Cardiac muscle cell (in vitro differentiated cells and primary cell): ENCODE results near the gene ZFAND2B. TPM values are rescaled to one million over a fixed set of nuclear protein-coding genes. Genes with fewer than 3 reads are reported as not detected.

Experiments used
- DNase-seq, 2 donors: peaks; one replicate each; pipeline versions ENCODE4 v3.0.0 to v3.0.0-alpha.2; 2010 to 2017; ENCODE audit warnings: low read depth in 1 of 2, low spot score in 1 of 2
- H3K27ac ChIP-seq: fragments of 200-600 bp; sonication (generic); 2 replicates; pipeline ENCODE4 v1.5.1; 2016
- H3K27me3 ChIP-seq: fragments of 200-600 bp; sonication (generic); 2 replicates; pipeline ENCODE4 v1.6.0; 2016; ENCODE audit warnings: control low read depth
- H3K36me3 ChIP-seq: fragments of 200-600 bp; sonication (generic); 2 replicates; pipeline ENCODE4 v1.5.1; 2016; ENCODE audit warnings: control low read depth
- H3K4me1 ChIP-seq: fragments of 200-600 bp; sonication (generic); 2 replicates; pipeline ENCODE4 v1.8.1; 2017; ENCODE audit warnings: low read depth, mild to moderate bottlenecking, mixed run types
- H3K4me3 ChIP-seq: fragments of 200-600 bp; sonication (generic); 2 replicates; pipeline ENCODE4 v1.5.1; 2016; ENCODE audit warnings: mild to moderate bottlenecking
- H3K9me3 ChIP-seq: fragments of 200-600 bp; sonication (generic); 2 replicates; pipeline ENCODE4 v1.5.1; 2017; ENCODE audit warnings: low read depth, mild to moderate bottlenecking, control low read depth
- CTCF ChIP-seq: IDR thresholded peaks from 2 replicates; pipeline ENCODE4 v1.5.1; 2012; ENCODE audit warnings: low read depth, mild to moderate bottlenecking, low read length
- polyA plus RNA-seq: library from polyadenylated mRNA; unstranded; fragments of >200 nt; fragmentation: Nextera tagmentation; extraction: Ambion mirVana; gene quantifications from 2 replicates; pipeline ENCODE4 v1.2.1, GENCODE V29; 2016
- total RNA-seq: library from RNA; depleted of rRNA; stranded (reverse); fragments of >200 nt; gene quantifications from 2 replicates; pipeline ENCODE4 v1.2.3, GENCODE V29; 2016

The ZFAND2B gene
- total and polyA plus RNA-seq, 2 experiments from 2014 or later: 35.4 to 54.8 TPM

GRCh38 chr2:219245899-219246230 lies 39.3 kb downstream of the ZFAND2B start:
- Histone ChIP-seq H3K4me3 (peak overlapping the region; percentile 75), H3K27ac (peak overlapping the region; percentile 82), H3K9me3 (no peaks in the 10 kb centered on the region), H3K36me3 (no peaks in the 10 kb centered on the region), H3K4me1 (peaks cover 9% of the 10 kb centered on the region), H3K27me3 (no peaks in the 10 kb centered on the region)
- no peak for TF ChIP-seq CTCF
- DNase-seq: no peak

- H3K4me3 ChIP-seq: no peak overlapping the region
Observed at GRCh38 chr2:219246559-219246958, 40.0 kb downstream of the ZFAND2B start.

GRCh38 chr2:219247678-219248642 lies 41.4 kb downstream of the ZFAND2B start:
- Histone ChIP-seq H3K9me3 (no peaks in the 10 kb centered on the region), H3K4me1 (peaks cover 11% of the 10 kb centered on the region), H3K36me3 (no peaks in the 10 kb centered on the region), H3K27me3 (peaks cover 18% of the 10 kb centered on the region), H3K4me3 (no peak overlapping the region), H3K27ac (no peak overlapping the region)
- DNase-seq: no peak
- TF ChIP-seq CTCF: no peak

More at GRCh38 chr2:219246559-219246958, 40.0 kb downstream of the ZFAND2B start:
- Histone ChIP-seq H3K27me3 (peaks cover 4% of the 10 kb centered on the region), H3K4me1 (peaks cover 9% of the 10 kb centered on the region), H3K9me3 (no peaks in the 10 kb centered on the region), H3K36me3 (no peaks in the 10 kb centered on the region), H3K27ac (no peak overlapping the region)
- TF ChIP-seq CTCF: no peak
- no peak for DNase-seq

- no peak overlapping the region for H3K4me3 ChIP-seq
- H3K9me3 ChIP-seq: no peaks in the 10 kb centered on the region
- no peak overlapping the region for H3K27ac ChIP-seq
- peaks cover 27% of the 10 kb centered on the region for H3K27me3 ChIP-seq
- no peak for DNase-seq
- H3K36me3 ChIP-seq: no peaks in the 10 kb centered on the region
- TF ChIP-seq CTCF: no peak
- H3K4me1 ChIP-seq: peaks cover 16% of the 10 kb centered on the region
Observed at GRCh38 chr2:219248845-219249202, 42.2 kb downstream of the ZFAND2B start.

- H3K4me3 ChIP-seq: no peak overlapping the region
- H3K36me3 ChIP-seq: no peaks in the 10 kb centered on the region
- DNase-seq: peak in 1 of 2 donors; percentile 95
- H3K27me3 ChIP-seq: peaks cover 32% of the 10 kb centered on the region
- no peak for TF ChIP-seq CTCF
- no peak overlapping the region for H3K27ac ChIP-seq
- no peaks in the 10 kb centered on the region for H3K9me3 ChIP-seq
- peaks cover 17% of the 10 kb centered on the region for H3K4me1 ChIP-seq
Observed at GRCh38 chr2:219249203-219249980, 42.8 kb downstream of the ZFAND2B start.
